SU-DHL-6 (cell line): ENCODE results near the gene PTCH1.

ENCODE experiments used
- CTCF ChIP-seq: fragments of 200-600 bp; sonication (generic); IDR thresholded peaks from one replicate; pipeline ENCODE4 v1.5.1; 2017; ENCODE audit warnings: antibody characterized with exemption, mild to moderate bottlenecking, low read length, moderate library complexity; ENCODE audit not compliant: insufficient read depth, poor library complexity, severe bottlenecking
- EZH2phosphoT487 ChIP-seq: fragments of 200-600 bp; sonication (generic), shearing (Covaris generic); conservative IDR thresholded peaks from 2 replicates; pipeline ENCODE4 v1.6.1; 2018; ENCODE audit warnings: mild to moderate bottlenecking, antibody characterized with exemption, low read length, moderate library complexity, mixed read lengths

- no peak for TF ChIP-seq CTCF
- no peak for TF ChIP-seq EZH2phosphoT487
Observed at GRCh38 chr9:95481000-95481399, 35.8 kb downstream of the PTCH1 start.
